ENCODE results near the gene INPP5A. TPM values are rescaled to one million over a fixed set of nuclear protein-coding genes. Genes with fewer than 3 reads are reported as not detected.

The INPP5A gene
- total and polyA plus RNA-seq, 9 of the 15 experiments (the other 6 are each of a cell fraction or from before 2014, with no cell fraction given) = 0.66 to 11.6 (median 7.7) TPM

DNA sequence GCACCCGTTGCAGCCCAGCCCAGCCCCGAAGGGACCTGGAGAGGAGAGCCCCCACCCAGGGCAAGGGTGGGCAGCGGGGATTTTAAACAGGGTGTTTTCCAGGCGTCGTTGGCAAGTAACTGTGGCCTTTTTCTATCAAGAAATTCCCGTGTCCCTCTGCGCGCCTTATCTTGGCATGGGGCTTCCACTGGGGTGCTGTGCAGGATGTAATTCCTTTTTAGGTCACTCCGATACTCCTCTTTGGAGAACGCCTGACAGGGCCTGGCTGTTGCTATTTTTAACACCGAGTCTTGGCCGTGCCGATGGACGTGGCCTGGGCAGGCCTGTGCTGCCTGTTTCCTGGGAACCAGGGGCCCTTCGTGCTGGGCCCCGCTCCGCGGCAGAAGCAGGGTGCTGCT lies 93.8 kb downstream of the INPP5A start:
- no TSS peak for BruUV-seq (replicated peaks)
- H3K4me3 ChIP-seq = no peak overlapping the region
- no peak overlapping the region for H3K9ac ChIP-seq (ENCODE audit: insufficient read depth in 1 of 2, low read depth in 2 of 2, low read length in 2 of 2)
- FAIRE-seq (no peak), ATAC-seq (no peak), DNase-seq (ENCODE audit: extremely low read depth in 1 of 4, low spot score in 3 of 4) (no peak)
- peaks cover 11 to 16% of the 10 kb centered on the region in 2 experiments; a peak in 4 of 5 replicates for H3K4me1 ChIP-seq (replicated peaks in 1 of 2; ENCODE audit: control insufficient read depth in 2 of 2, insufficient read depth in 2 of 2, low read length in 2 of 2)
- H3K9me3 ChIP-seq (replicated peaks; ENCODE audit: control insufficient read depth, insufficient read depth, low read depth, low read length) = no peaks in the 10 kb centered on the region
- peaks cover 39% of the 10 kb centered on the region for H4K20me1 ChIP-seq (replicated peaks; ENCODE audit: control insufficient read depth, insufficient read depth, low read length)
- H3K27me3 ChIP-seq (ENCODE audit: control insufficient read depth in 2 of 2, insufficient read depth in 2 of 2, low read length in 2 of 2) = peaks cover 0 to 17% of the 10 kb centered on the region in 2 experiments; a peak in 3 of 5 replicates
- intact Hi-C loops (cut with micrococcal nuclease) (loop anchor here (10.0 kb wide), 1 partner anchor 97 kb away; the partner anchor contains the start of gene INPP5A), in situ Hi-C loops (cut with MboI) (loop anchor here (10.0 kb wide), 3 partner anchors 177 to 407 kb away; no protein-coding TSS in a partner anchor)
- no peak overlapping the region for H2AFZ ChIP-seq (ENCODE audit: low read depth, low read length)
- ChIA-PET POLR2A (interaction anchor here (0.7 kb wide), 1 partner anchor 447 kb away, joined by 3 read pairs; no protein-coding TSS in a partner anchor), CTCF (ENCODE audit: low intra/inter-chr PET ratio) (no interaction called here)
- H3K9me1 ChIP-seq (ENCODE audit: control insufficient read depth, insufficient read depth, low read length) = peaks cover 3% of the 10 kb centered on the region
- WGBS (ENCODE audit: insufficient coverage, low coverage, missing lambda C conversion rate) = 60% methylated on average over 9 of the region's 18 CpGs
- no peak overlapping the region for H3K27ac ChIP-seq (ENCODE audit: extremely low read depth, low read depth, low read length)
- H3K36me3 ChIP-seq (ENCODE audit: control insufficient read depth, insufficient read depth, low read length) = no peaks in the 10 kb centered on the region
- no peak overlapping the region for H3K4me2 ChIP-seq (ENCODE audit: insufficient read depth, low read length)
- TF ChIP-seq PPARD (CRISPR knock-in tag; IDR thresholded peaks at IDR 0.05) = no peak
- no peaks in the 10 kb centered on the region; the same call in 2 of the 3 replicates for H3K79me2 ChIP-seq (ENCODE audit: control insufficient read depth, insufficient read depth, low read length)

DNA sequence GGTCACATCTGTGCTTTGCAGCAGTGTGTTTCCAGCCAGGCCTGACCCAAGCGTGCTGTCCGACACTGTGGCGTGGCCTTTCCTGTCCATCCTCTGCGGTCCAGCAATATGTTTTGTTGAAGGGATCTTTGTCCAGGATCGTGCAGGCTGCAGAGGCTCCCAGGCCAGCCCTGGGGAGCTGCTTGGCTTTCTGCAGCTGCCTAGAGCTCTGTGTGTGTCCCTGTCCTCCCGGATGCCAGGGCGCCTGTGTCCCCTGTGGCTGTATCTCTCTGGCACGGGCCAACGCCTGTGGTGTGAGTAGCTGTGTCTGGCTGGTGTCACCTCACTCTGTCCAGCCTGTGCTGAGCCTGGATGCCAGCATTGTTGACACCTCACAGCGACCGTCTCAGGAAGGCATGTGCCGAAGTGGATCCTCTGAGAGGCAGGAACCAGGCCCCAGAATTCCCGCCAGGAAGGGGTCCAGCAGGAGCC lies 94.5 kb downstream of the INPP5A start:
- CTCF ChIA-PET (ENCODE audit: low intra/inter-chr PET ratio) = no interaction called here

More for the DNA sequence above, 94.5 kb downstream of the INPP5A start:
- H3K36me3 ChIP-seq (ENCODE audit: control insufficient read depth, insufficient read depth, low read length) = no peaks in the 10 kb centered on the region
- H3K9ac ChIP-seq (ENCODE audit: insufficient read depth in 1 of 2, low read depth in 2 of 2, low read length in 2 of 2) = no peak overlapping the region; a peak in 1 of 4 replicates
- in situ Hi-C loops (cut with MboI) = loop anchor here (10.0 kb wide), 3 partner anchors 177 to 407 kb away; no protein-coding TSS in a partner anchor
- H4K20me1 ChIP-seq (replicated peaks; ENCODE audit: control insufficient read depth, insufficient read depth, low read length) = peaks cover 36% of the 10 kb centered on the region
- H3K27ac ChIP-seq (ENCODE audit: extremely low read depth, low read depth, low read length) = no peak overlapping the region
- H3K4me2 ChIP-seq (ENCODE audit: insufficient read depth, low read length) = no peak overlapping the region
- H3K9me1 ChIP-seq (ENCODE audit: control insufficient read depth, insufficient read depth, low read length) = peaks cover 3% of the 10 kb centered on the region
- no TSS peak for BruUV-seq (replicated peaks)
- no peaks in the 10 kb centered on the region for H3K9me3 ChIP-seq (replicated peaks; ENCODE audit: control insufficient read depth, insufficient read depth, low read depth, low read length)
- H3K27me3 ChIP-seq (ENCODE audit: control insufficient read depth in 2 of 2, insufficient read depth in 2 of 2, low read length in 2 of 2) = peaks cover 0 to 10% of the 10 kb centered on the region in 2 experiments; a peak in 3 of 5 replicates
- H3K4me1 ChIP-seq (replicated peaks in 1 of 2; ENCODE audit: control insufficient read depth in 2 of 2, insufficient read depth in 2 of 2, low read length in 2 of 2) = peaks cover 11 to 14% of the 10 kb centered on the region in 2 experiments; a peak in 4 of 5 replicates
- DNase-seq (ENCODE audit: extremely low read depth in 1 of 4, low spot score in 3 of 4) (no peak), ATAC-seq (no peak), FAIRE-seq (no peak)
- TF ChIP-seq OTX1 (CRISPR knock-in tag; IDR thresholded peaks at IDR 0.05) = no peak
- no peak overlapping the region for H2AFZ ChIP-seq (ENCODE audit: low read depth, low read length)
- H3K4me3 ChIP-seq = no peak overlapping the region
- intact Hi-C loops (cut with micrococcal nuclease) = loop anchor here (10.0 kb wide), 1 partner anchor 97 kb away; the partner anchor contains the start of gene INPP5A
- WGBS (ENCODE audit: insufficient coverage, low coverage, missing lambda C conversion rate) = 65% methylated on average over 13 of the region's 13 CpGs
- no peaks in the 10 kb centered on the region; the same call in 2 of the 3 replicates for H3K79me2 ChIP-seq (ENCODE audit: control insufficient read depth, insufficient read depth, low read length)
- POLR2A ChIA-PET = interaction anchor here (0.7 kb wide), 1 partner anchor 448 kb away, joined by 3 read pairs; no protein-coding TSS in a partner anchor

Measured in K562 (cell line).